ENCODE measurements around the gene GMDS. TPM values are rescaled to one million over a fixed set of nuclear protein-coding genes. Genes with fewer than 3 reads are reported as not detected.
"Not testable (repeated sequence)": the region's sequence is repeated elsewhere in the genome, so short reads cannot be mapped to it uniquely, and the experiment has no call there.

Gene GMDS
- total RNA-seq, 4 donors from 2014 or later = 8.7 to 23.1 (median 18.4) TPM

- DNase-seq (ENCODE audit: low spot score in 2 of 2) = no peak
- no peak overlapping the region for H3K4me3 ChIP-seq (ENCODE audit: low read depth, poor library complexity, severe bottlenecking)
- intact Hi-C loops (cut with DNase I; ENCODE audit: low total_unique reads) = no loop called here
- TF ChIP-seq CTCF (IDR thresholded peaks at IDR 0.05) (no peak), POLR2A (IDR thresholded peaks at IDR 0.05) (no peak)
- WGBS, 2 donors = 82 to 85% methylated on average over 6 of the region's 6 CpGs
Measured at GRCh38 chr6:1696463-1696850, 548.9 kb downstream of the GMDS start.

GRCh38 chr6:1695546-1696462 lies 549.6 kb downstream of the GMDS start:
- TF ChIP-seq CTCF (IDR thresholded peaks at IDR 0.05) (no peak), POLR2A (IDR thresholded peaks at IDR 0.05) (no peak)
- 61 to 77% methylated on average over 10 of the region's 10 CpGs for WGBS, 2 donors
- no peak overlapping the region for H3K4me3 ChIP-seq (ENCODE audit: low read depth, poor library complexity, severe bottlenecking)
- intact Hi-C loops (cut with DNase I; ENCODE audit: low total_unique reads) = no loop called here
- peak in 1 of 2 donors; percentile 42 for DNase-seq (ENCODE audit: low spot score in 2 of 2)

GRCh38 chr6:1691828-1692227 lies 553.6 kb downstream of the GMDS start:
- DNase-seq (ENCODE audit: low spot score in 2 of 2); intact Hi-C loops (cut with DNase I; ENCODE audit: low total_unique reads); H3K4me3 ChIP-seq (ENCODE audit: low read depth, poor library complexity, severe bottlenecking): not testable (repeated sequence)
- WGBS, 2 donors = 80 to 85% methylated on average over 2 of the region's 2 CpGs

- intact Hi-C loops (cut with DNase I; ENCODE audit: low total_unique reads); H3K4me3 ChIP-seq (ENCODE audit: low read depth, poor library complexity, severe bottlenecking); DNase-seq (ENCODE audit: low spot score in 2 of 2): not testable (repeated sequence)
- 52 to 72% methylated on average over 2 of the region's 2 CpGs for WGBS, 2 donors
Measured at GRCh38 chr6:1690656-1691055, 554.7 kb downstream of the GMDS start.

- TF ChIP-seq CTCF (IDR thresholded peaks at IDR 0.05) (no peak), POLR2A (IDR thresholded peaks at IDR 0.05) (no peak)
- DNase-seq (ENCODE audit: low spot score in 2 of 2) = no peak
- intact Hi-C loops (cut with DNase I; ENCODE audit: low total_unique reads) = no loop called here
- 65 to 72% methylated on average over 1 of the region's 1 CpG for WGBS, 2 donors
- H3K4me3 ChIP-seq (ENCODE audit: low read depth, poor library complexity, severe bottlenecking) = no peak overlapping the region
Measured at GRCh38 chr6:1689141-1689540, 556.3 kb downstream of the GMDS start.

- TF ChIP-seq POLR2A (IDR thresholded peaks at IDR 0.05) (no peak), CTCF (IDR thresholded peaks at IDR 0.05) (no peak)
- 89 to 91% methylated on average over 3 of the region's 3 CpGs for WGBS, 2 donors
- intact Hi-C loops (cut with DNase I; ENCODE audit: low total_unique reads) = no loop called here
- no peak for DNase-seq (ENCODE audit: low spot score in 2 of 2)
- no peak overlapping the region for H3K4me3 ChIP-seq (ENCODE audit: low read depth, poor library complexity, severe bottlenecking)
Measured at GRCh38 chr6:1688396-1688795, 557.0 kb downstream of the GMDS start.

- no peak overlapping the region for H3K4me3 ChIP-seq (ENCODE audit: low read depth, poor library complexity, severe bottlenecking)
- no peak for DNase-seq (ENCODE audit: low spot score in 2 of 2)
- 80 to 97% methylated on average over 5 of the region's 6 CpGs for WGBS, 2 donors
- TF ChIP-seq CTCF (IDR thresholded peaks at IDR 0.05) = no peak
- TF ChIP-seq POLR2A (IDR thresholded peaks at IDR 0.05) = no peak
- intact Hi-C loops (cut with DNase I; ENCODE audit: low total_unique reads) = no loop called here
Measured at GRCh38 chr6:1687402-1687801, 558.0 kb downstream of the GMDS start.
